ENCODE measurements around the gene APOOL. TPM values are rescaled to one million over a fixed set of nuclear protein-coding genes. Genes with fewer than 3 reads are reported as not detected.
A peak's percentile ranks its signal among the peaks of the same experiment; 100 is the strongest.
"Not testable (repeated sequence)": the region's sequence is repeated elsewhere in the genome, so short reads cannot be mapped to it uniquely, and the experiment has no call there.

The APOOL gene, protein sequence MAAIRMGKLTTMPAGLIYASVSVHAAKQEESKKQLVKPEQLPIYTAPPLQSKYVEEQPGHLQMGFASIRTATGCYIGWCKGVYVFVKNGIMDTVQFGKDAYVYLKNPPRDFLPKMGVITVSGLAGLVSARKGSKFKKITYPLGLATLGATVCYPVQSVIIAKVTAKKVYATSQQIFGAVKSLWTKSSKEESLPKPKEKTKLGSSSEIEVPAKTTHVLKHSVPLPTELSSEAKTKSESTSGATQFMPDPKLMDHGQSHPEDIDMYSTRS
- 10 to 100 TPM; 12.9 to 24.0 (median 17.5) TPM for total RNA-seq

DNA sequence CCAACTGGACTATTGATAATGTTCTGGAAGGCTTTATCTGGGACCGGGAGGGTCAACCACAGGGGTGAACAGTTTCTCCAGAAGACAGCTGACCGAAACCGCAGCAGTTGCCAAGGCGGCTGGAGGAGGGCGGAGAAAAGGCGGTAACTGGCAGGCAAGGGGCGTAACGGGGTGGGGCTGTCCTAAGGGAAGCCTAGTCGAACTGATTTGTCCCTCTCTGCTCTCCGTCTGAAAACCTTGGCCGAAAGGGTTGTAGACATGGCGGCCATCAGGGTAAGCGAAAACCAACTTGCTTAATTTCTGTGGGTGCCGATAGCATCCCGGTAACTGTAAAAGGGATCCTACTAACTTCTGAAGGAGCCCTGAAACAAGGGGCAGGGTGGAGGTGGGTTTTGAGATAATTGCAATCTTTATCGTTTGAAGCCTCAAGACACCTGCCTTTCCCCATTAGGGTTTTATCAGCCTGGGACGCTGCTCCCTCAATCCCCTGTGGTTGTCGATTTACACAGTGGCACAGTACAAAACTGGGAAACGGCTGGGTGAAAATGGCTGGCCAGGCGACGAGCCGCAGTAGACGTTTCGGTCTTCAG is at the start of gene APOOL:
APOOL (plus strand) TSS at position 223 of the 590 bp plus-strand sequence; CDS start at position 259, 36 bp downstream.
- Histone ChIP-seq H3K4me3 (peak within 1 kb of the TSS; percentile 52 to 97 (median 70)), H3K4me1 (replicated peaks in 1 of 2) (no peaks in the 10 kb centered on the region), H3K27ac (peak within 1 kb of the TSS; percentile 69 to 90)
- peak; percentile 92 to 99 (median 98) for ATAC-seq (replicated peaks in 6 of 8)
- in situ Hi-C loops (cut with MboI; ENCODE audit: low pct_unique_long_range_greater_than_20kb in 2 of 9, low sequenced_read_pairs in 9 of 9, unreplicated experiment in 9 of 9): no loop called here
- 0 to 36% (median 28%) methylated on average over 5 to 16 of the region's 24 CpGs; no CpG with 5 or more reads in 7 of the 10 experiments for WGBS, 10 experiments

DNA sequence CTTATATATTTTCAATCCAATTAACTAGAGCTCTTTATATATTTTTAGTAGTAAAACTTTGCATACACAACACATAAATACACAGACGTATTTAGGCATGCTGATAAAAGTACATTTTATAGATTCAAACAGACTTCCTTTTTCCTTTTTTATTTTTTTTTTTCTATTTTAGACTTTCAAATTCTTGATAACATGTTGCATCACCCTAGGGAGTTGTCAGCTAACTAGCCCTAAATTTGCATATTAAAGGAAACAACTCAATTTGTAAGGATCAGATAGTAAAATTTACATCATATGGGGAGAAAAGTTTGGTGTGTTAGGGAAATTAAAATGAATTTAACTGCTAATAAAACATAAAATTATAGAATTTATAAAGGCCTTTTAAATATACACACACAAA is 47.4 kb upstream of the APOOL start:
- Histone ChIP-seq H3K27ac (peak overlapping the region in 1 of 2 donors; percentile 75), H3K4me1 (replicated peaks in 1 of 2) (peaks cover 0 to 2% of the 10 kb centered on the region in 2 donors), H3K4me3 (no peak overlapping the region)
- in situ Hi-C loops (cut with MboI; ENCODE audit: low pct_unique_long_range_greater_than_20kb in 2 of 9, low sequenced_read_pairs in 9 of 9, unreplicated experiment in 9 of 9): no loop called here
- ATAC-seq (replicated peaks in 6 of 8): peak in 2 of 8 experiments; percentile 37 to 45
- WGBS, 10 experiments: 0 to 91% (median 9%) methylated on average over 1 of the region's 1 CpG; no CpG with 5 or more reads in 3 of the 10 experiments

DNA sequence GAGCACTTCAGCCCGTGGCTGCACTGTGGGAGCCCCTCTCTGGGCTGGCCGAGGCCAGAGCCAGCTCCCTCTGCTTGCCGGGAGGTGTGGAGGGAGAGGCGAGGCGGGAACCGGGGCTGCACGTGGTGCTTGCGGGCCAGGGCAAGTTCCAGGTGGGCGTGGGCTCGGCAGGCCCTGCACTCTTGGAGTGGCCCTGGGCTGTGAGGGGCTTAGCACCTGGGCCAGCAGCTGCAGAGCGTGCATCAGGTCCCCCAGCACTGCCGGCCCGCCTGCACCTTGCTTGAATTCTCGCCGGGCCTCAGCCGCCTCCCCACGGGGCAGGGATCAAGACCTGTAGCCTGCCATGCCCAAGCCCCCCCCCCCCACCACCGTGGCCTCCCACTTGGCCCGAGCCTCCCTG is 28.9 kb upstream of the APOOL start:
- H3K4me3 ChIP-seq: no peak overlapping the region
- no peak overlapping the region for H3K27ac ChIP-seq
- in situ Hi-C loops (cut with MboI; ENCODE audit: low pct_unique_long_range_greater_than_20kb in 2 of 9, low sequenced_read_pairs in 9 of 9, unreplicated experiment in 9 of 9): no loop called here
- WGBS, 10 experiments: 0 to 13% (median 0%) methylated on average over 1 to 3 of the region's 19 CpGs; no CpG with 5 or more reads in 7 of the 10 experiments
- H3K4me1 ChIP-seq (replicated peaks in 1 of 2): no peaks in the 10 kb centered on the region
- ATAC-seq (replicated peaks in 6 of 8): no peak

DNA sequence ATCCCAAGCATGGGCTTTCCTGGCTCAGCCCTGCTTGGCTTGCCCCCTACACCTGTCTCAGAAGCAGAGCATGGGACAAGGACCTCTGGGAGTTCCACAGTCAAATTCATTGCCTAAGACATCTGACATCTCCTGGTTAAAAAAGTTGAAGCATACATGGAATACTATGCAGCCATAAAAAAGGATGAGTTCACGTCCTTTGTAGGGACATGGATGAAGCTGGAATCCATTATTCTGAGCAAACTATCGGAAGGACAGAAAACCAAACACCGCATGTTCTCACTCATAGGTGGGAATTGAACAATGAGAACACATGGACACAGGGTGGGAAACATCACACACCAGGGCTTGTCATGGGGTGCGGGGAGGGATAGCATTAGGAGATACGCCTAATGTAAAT is 11.9 kb upstream of the APOOL start:
- 54 to 100% (median 100%) methylated on average over 1 to 4 of the region's 5 CpGs; no CpG with 5 or more reads in 5 of the 10 experiments for WGBS, 10 experiments
- H3K4me1 ChIP-seq (replicated peaks in 1 of 2); in situ Hi-C loops (cut with MboI; ENCODE audit: low pct_unique_long_range_greater_than_20kb in 2 of 9, low sequenced_read_pairs in 9 of 9, unreplicated experiment in 9 of 9); H3K27ac ChIP-seq; H3K4me3 ChIP-seq; ATAC-seq (replicated peaks in 6 of 8): not testable (repeated sequence)

DNA sequence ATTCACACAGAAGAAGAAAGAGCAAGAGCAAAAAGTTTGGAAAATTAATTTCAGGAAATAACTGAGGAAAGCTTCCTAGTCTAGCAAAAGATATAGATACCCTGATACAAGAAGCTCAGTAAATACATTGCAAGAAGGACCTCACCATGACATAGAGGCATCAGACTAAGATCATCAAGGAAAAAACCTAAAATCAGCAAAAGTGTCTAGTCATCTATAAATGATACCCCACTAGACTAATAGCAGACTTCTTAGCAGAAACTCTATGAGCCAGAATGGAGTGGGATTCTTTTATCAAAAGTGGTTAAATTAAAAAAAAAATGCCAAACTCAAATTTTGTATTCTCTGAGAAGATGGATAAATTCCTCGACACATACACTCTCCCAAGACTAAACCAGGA is 10.5 kb upstream of the APOOL start:
- whole genome bisulfite sequencing, 10 experiments: 60% methylated on average over 1 of the region's 1 CpG; no CpG with 5 or more reads in 9 of the 10 experiments
- ATAC-seq (replicated peaks in 6 of 8): no peak
- in situ Hi-C loops (cut with MboI; ENCODE audit: low pct_unique_long_range_greater_than_20kb in 2 of 9, low sequenced_read_pairs in 9 of 9, unreplicated experiment in 9 of 9): no loop called here
- H3K4me1 ChIP-seq (replicated peaks in 1 of 2): no peaks in the 10 kb centered on the region
- H3K4me3 ChIP-seq: no peak overlapping the region
- no peak overlapping the region for H3K27ac ChIP-seq

DNA sequence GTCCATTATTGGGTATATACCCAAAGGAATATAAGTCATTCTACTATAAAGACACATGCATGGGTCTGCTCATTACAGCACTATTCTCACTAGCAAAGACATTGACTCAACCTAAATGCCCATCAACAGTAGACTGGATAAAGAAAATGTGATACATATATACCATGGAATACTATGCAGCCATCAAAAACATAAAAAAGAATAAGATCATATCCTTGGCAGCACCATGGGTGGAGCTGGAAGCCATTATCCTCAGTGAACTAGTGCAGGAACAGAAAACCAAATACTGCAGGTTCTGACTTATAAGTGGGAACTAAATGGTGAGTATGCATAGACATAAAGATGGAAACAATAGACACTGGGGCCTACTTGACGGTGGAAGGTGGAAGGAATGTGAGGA is 2.3 kb upstream of the APOOL start:
- Histone ChIP-seq H3K4me1 (replicated peaks in 1 of 2) (no peaks in the 10 kb centered on the region), H3K27ac (no peak overlapping the region), H3K4me3 (no peak overlapping the region)
- ATAC-seq (replicated peaks in 6 of 8): no peak
- WGBS, 10 experiments: 33 to 50% methylated on average over 1 of the region's 1 CpG; no CpG with 5 or more reads in 8 of the 10 experiments
- in situ Hi-C loops (cut with MboI; ENCODE audit: low pct_unique_long_range_greater_than_20kb in 2 of 9, low sequenced_read_pairs in 9 of 9, unreplicated experiment in 9 of 9): no loop called here

DNA sequence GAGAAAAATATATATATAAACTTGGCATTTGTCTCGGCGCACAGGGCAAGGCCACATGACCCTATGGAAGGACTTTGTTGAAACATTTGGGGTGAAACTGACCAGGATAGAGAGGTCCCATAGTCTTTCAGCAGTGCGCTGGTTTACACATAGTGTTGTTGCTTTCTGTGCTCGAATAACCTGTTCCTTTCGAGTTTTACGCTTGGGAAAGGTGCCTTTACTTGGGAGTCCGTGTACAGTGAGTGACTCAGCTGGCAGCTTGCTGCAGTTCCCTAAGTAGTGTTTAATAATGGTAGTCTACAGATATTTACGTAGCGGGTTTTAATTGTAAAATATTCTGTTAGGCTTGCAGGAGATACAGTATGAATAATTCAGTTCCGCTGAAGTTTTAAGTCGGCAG is 578 bp downstream of the APOOL start:
- WGBS, 10 experiments: 0 to 57% (median 20%) methylated on average over 1 to 9 of the region's 11 CpGs; no CpG with 5 or more reads in 5 of the 10 experiments
- in situ Hi-C loops (cut with MboI; ENCODE audit: low pct_unique_long_range_greater_than_20kb in 2 of 9, low sequenced_read_pairs in 9 of 9, unreplicated experiment in 9 of 9): no loop called here
- peak in 5 of 8 experiments; percentile 5 to 30 (median 21) for ATAC-seq (replicated peaks in 6 of 8)
- Histone ChIP-seq H3K4me3 (peak overlapping the region; percentile 52 to 97 (median 70)), H3K27ac (peak overlapping the region; percentile 69 to 90), H3K4me1 (replicated peaks in 1 of 2) (no peaks in the 10 kb centered on the region)

DNA sequence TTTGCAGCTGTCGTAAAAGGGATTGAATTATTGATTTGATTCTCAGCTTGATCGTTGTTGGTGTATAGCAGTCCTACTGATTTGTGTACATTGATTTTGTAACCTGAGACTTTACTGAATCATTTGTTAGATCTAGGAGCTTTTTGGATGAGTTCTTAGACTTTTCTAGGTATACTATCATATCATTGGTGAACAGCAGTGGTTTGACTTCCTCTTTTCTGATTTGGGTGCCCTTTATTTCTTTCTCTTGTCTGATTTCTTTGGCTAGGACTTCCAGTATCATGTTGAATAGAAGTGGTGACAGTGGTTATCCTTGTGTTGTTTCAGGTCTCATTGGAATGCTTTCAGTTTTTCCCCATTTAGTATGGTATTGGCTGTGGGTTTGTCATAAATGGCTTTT is 8.4 kb downstream of the APOOL start:
- Histone ChIP-seq H3K4me1 (replicated peaks in 1 of 2) (no peaks in the 10 kb centered on the region), H3K4me3 (no peak overlapping the region), H3K27ac (no peak overlapping the region)
- ATAC-seq (replicated peaks in 6 of 8): no peak
- 68 to 100% (median 89%) methylated on average over 1 to 2 of the region's 2 CpGs; no CpG with 5 or more reads in 3 of the 10 experiments for WGBS, 10 experiments
- in situ Hi-C loops (cut with MboI; ENCODE audit: low pct_unique_long_range_greater_than_20kb in 2 of 9, low sequenced_read_pairs in 9 of 9, unreplicated experiment in 9 of 9): no loop called here

DNA sequence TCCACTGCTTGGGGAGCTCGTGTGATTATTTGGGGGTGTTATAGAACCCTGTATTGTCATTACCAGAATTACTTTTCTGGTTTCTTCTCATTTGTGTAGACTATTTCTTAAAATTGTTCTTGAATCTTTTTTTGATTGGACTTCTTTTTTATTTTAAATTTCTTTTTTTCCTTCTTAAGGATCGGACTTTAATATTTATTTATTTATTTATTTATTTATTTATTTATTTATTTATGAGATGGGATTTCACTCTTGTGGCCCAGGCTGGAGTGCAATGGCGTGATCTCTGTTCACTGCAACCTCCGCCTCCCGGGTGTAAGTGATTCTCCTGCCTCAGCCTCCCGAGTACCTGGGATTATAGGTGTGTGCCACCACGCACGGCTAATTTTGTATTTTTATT is 11.7 kb downstream of the APOOL start:
- H3K27ac ChIP-seq; in situ Hi-C loops (cut with MboI; ENCODE audit: low pct_unique_long_range_greater_than_20kb in 2 of 9, low sequenced_read_pairs in 9 of 9, unreplicated experiment in 9 of 9); ATAC-seq (replicated peaks in 6 of 8); H3K4me3 ChIP-seq; H3K4me1 ChIP-seq (replicated peaks in 1 of 2): not testable (repeated sequence)
- 47 to 100% (median 88%) methylated on average over 1 to 8 of the region's 8 CpGs; no CpG with 5 or more reads in 2 of the 10 experiments for WGBS, 10 experiments

DNA sequence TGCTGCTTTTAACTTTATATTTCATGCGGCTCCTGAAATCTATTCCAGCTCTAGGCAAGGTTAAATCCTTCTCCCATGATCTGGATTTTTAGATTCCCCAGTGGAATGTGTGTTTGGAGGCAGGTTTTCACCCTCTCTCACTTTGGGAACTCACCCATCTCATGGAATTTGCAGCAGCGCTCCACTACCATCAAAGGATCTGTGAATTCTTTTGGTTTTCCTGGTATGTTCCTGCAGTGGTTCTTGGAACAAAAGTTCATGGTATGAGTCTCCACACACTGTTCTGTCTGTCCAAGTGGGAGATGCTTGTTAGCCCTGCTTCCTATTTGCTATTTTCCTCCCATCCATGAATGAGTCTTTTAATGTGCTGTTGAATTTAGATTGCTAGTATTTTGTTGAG is 14.0 kb downstream of the APOOL start:
- in situ Hi-C loops (cut with MboI; ENCODE audit: low pct_unique_long_range_greater_than_20kb in 2 of 9, low sequenced_read_pairs in 9 of 9, unreplicated experiment in 9 of 9): no loop called here
- H3K27ac ChIP-seq: no peak overlapping the region
- WGBS, 10 experiments: 77 to 100% (median 100%) methylated on average over 1 to 2 of the region's 2 CpGs; no CpG with 5 or more reads in 6 of the 10 experiments
- H3K4me3 ChIP-seq: no peak overlapping the region
- H3K4me1 ChIP-seq (replicated peaks in 1 of 2): no peaks in the 10 kb centered on the region
- no peak for ATAC-seq (replicated peaks in 6 of 8)

DNA sequence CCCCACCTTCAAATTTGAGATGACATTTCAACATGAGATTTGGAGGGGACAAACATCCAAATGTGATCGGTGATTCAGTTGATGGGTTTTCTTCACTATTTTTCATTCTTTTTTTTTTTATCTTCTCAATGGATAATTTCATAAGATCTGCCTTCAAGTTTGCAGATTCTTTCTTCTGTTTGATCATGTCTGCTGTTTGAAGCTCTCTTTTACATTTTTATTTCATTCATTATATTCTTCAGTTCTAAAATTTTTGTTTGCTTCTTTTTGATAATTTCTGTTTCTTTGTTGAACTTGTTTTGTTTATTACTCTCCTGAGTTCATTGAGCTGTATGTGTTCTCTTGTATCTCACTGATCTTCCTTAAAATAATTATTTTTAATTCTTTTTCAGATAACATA is 14.8 kb downstream of the APOOL start:
- H3K4me3 ChIP-seq: no peak overlapping the region
- H3K27ac ChIP-seq: no peak overlapping the region
- 55 to 100% (median 90%) methylated on average over 1 of the region's 1 CpG; no CpG with 5 or more reads in 6 of the 10 experiments for WGBS, 10 experiments
- no peaks in the 10 kb centered on the region for H3K4me1 ChIP-seq (replicated peaks in 1 of 2)
- in situ Hi-C loops (cut with MboI; ENCODE audit: low pct_unique_long_range_greater_than_20kb in 2 of 9, low sequenced_read_pairs in 9 of 9, unreplicated experiment in 9 of 9): no loop called here
- no peak for ATAC-seq (replicated peaks in 6 of 8)

DNA sequence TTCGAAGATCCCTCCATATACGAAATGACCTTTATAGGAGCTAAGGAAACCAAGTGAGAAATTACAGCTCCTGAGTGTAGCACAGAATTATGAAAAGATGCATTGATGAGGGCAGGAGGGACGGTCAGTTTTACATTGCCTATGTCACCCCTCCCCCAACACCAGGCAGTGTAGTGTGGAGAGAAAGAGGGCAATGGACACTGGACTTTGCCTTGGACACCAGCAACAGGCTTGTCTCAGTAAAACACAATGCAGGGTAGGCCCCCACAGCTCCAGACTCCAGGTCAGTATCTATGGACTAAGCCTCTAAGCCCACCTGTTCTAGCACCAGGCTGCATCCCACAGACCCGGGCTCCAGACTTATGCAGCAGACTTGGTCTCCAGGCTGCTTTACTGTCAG is 16.5 kb downstream of the APOOL start:
- WGBS, 10 experiments: 72 to 100% (median 100%) methylated on average over 1 to 2 of the region's 4 CpGs; no CpG with 5 or more reads in 6 of the 10 experiments
- no peaks in the 10 kb centered on the region for H3K4me1 ChIP-seq (replicated peaks in 1 of 2)
- in situ Hi-C loops (cut with MboI; ENCODE audit: low pct_unique_long_range_greater_than_20kb in 2 of 9, low sequenced_read_pairs in 9 of 9, unreplicated experiment in 9 of 9): no loop called here
- no peak for ATAC-seq (replicated peaks in 6 of 8)
- H3K27ac ChIP-seq: no peak overlapping the region
- H3K4me3 ChIP-seq: no peak overlapping the region

DNA sequence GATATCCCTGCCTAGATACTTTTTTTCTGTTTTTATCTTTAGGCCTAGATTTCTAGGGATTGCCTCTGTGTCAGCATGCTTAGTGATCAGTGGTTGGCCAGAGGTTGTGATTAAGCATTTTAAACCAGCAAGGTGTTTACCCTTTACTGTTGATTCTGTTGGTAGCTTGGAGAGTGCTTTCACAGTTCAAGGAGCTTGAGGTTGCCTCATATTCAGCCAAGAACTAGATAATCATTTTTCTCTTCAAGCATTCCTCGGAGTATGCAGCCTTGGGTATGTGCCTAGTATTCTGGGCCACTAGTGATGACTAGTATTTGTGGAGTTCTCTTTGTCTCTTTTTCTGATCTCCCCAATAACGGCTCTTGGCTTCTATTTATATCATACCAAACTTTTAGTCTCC is 20.4 kb downstream of the APOOL start:
- Histone ChIP-seq H3K27ac (no peak overlapping the region), H3K4me1 (replicated peaks in 1 of 2) (no peaks in the 10 kb centered on the region), H3K4me3 (no peak overlapping the region)
- WGBS, 10 experiments: 47 to 100% methylated on average over 1 to 2 of the region's 2 CpGs; no CpG with 5 or more reads in 8 of the 10 experiments
- in situ Hi-C loops (cut with MboI; ENCODE audit: low pct_unique_long_range_greater_than_20kb in 2 of 9, low sequenced_read_pairs in 9 of 9, unreplicated experiment in 9 of 9): no loop called here
- ATAC-seq (replicated peaks in 6 of 8): peak in 1 of 8 experiments; percentile 16
